HG03280 (cell line): ENCODE measurements around the gene EGFR.

Source experiments
- ATAC-seq: cut with Tn5 transposase; IDR thresholded peaks from one replicate; pipeline ENCODE4 v1.9.1; 2021; ENCODE audit warnings: mild to moderate bottlenecking, moderate library complexity; ENCODE audit not compliant: unreplicated experiment

The EGFR gene

GRCh38 chr7:55078465-55079372 is 59.9 kb downstream of the EGFR start:
- no peak for ATAC-seq

GRCh38 chr7:55080000-55080623 is 61.3 kb downstream of the EGFR start:
- no peak for ATAC-seq

GRCh38 chr7:55081068-55081467 is 62.3 kb downstream of the EGFR start:
- no peak for ATAC-seq

GRCh38 chr7:55081472-55082227 is 62.8 kb downstream of the EGFR start:
- ATAC-seq = no peak

- no peak for ATAC-seq
Measured at GRCh38 chr7:55082228-55082603, 63.4 kb downstream of the EGFR start.

GRCh38 chr7:55083206-55083605 is 64.4 kb downstream of the EGFR start:
- no peak for ATAC-seq

- ATAC-seq = no peak
Measured at GRCh38 chr7:55084307-55084706, 65.5 kb downstream of the EGFR start.

- no peak for ATAC-seq
Measured at GRCh38 chr7:55085511-55086412, 66.9 kb downstream of the EGFR start.

- no peak for ATAC-seq
Measured at GRCh38 chr7:55086413-55087201, 67.8 kb downstream of the EGFR start.

- no peak for ATAC-seq
Measured at GRCh38 chr7:55087521-55087961, 68.7 kb downstream of the EGFR start.

- ATAC-seq = no peak
Measured at GRCh38 chr7:55088107-55088506, 69.3 kb downstream of the EGFR start.

GRCh38 chr7:55088620-55089019 is 69.8 kb downstream of the EGFR start:
- no peak for ATAC-seq

GRCh38 chr7:55092186-55092974 is 73.6 kb downstream of the EGFR start:
- no peak for ATAC-seq

- no peak for ATAC-seq
Measured at GRCh38 chr7:55092975-55093373, 74.2 kb downstream of the EGFR start.

GRCh38 chr7:55093674-55094073 is 74.9 kb downstream of the EGFR start:
- no peak for ATAC-seq

GRCh38 chr7:55094092-55094690 is 75.4 kb downstream of the EGFR start:
- ATAC-seq = no peak

GRCh38 chr7:55095672-55096071 is 76.9 kb downstream of the EGFR start:
- no peak for ATAC-seq

- no peak for ATAC-seq
Measured at GRCh38 chr7:55096323-55096722, 77.5 kb downstream of the EGFR start.

GRCh38 chr7:55097100-55097499 is 78.3 kb downstream of the EGFR start:
- no peak for ATAC-seq
